ENCODE results near the gene AP3S1. TPM values are rescaled to one million over a fixed set of nuclear protein-coding genes. Genes with fewer than 3 reads are reported as not detected.

The AP3S1 gene
- total and polyA plus RNA-seq, 2 of the 13 experiments (the other 11 are each of a cell fraction or from before 2014, with no cell fraction given) = 50.5 to 85.9 TPM

- TF ChIP-seq ARID5B (CRISPR knock-in tag; IDR thresholded peaks at IDR 0.05) = 0 out of 2 replicates have a peak, but pooled peaks have one; percentile 13
- TF ChIP-seq BRD4 (CRISPR knock-in tag; IDR thresholded peaks at IDR 0.05) = 0 out of 2 replicates have a peak, but pooled peaks have one; percentile 43
- peak; percentile 72 for TF ChIP-seq AGO2 (optimal IDR thresholded peaks at IDR 0.05; ENCODE audit: low read depth, low read length)
- TF ChIP-seq LBX2 (CRISPR knock-in tag; IDR thresholded peaks at IDR 0.05; ENCODE audit: borderline replicate concordance) = no peak
- 0 out of 2 replicates have a peak, but pooled peaks have one; percentile 5 for TF ChIP-seq THRA (CRISPR knock-in tag; IDR thresholded peaks at IDR 0.05; ENCODE audit: borderline replicate concordance)
- no peak for TF ChIP-seq CBX5 (CRISPR knock-in tag; IDR thresholded peaks at IDR 0.05; ENCODE audit: borderline replicate concordance)
- TF ChIP-seq MEIS2 (CRISPR knock-in tag; IDR thresholded peaks at IDR 0.05) = peak; percentile 76
- TF ChIP-seq ZNF609 (CRISPR knock-in tag; IDR thresholded peaks at IDR 0.05; ENCODE audit: borderline replicate concordance) = peak; percentile 34
- TF ChIP-seq ZNF552 (CRISPR knock-in tag; IDR thresholded peaks at IDR 0.05; ENCODE audit: borderline replicate concordance) = no peak
- peak; percentile 67; the same call in 1 of the 2 replicates for TF ChIP-seq MED13 (CRISPR knock-in tag; IDR thresholded peaks at IDR 0.05)
- TF ChIP-seq HNRNPL (IDR thresholded peaks at IDR 0.05; ENCODE audit: low read depth, low read length) = peak; percentile 81
- TF ChIP-seq ZNF124 (CRISPR knock-in tag; IDR thresholded peaks at IDR 0.05) = no peak
- TF ChIP-seq ZBTB7B (CRISPR knock-in tag; IDR thresholded peaks at IDR 0.05) = peak; percentile 80
- peak; percentile 64 for TF ChIP-seq ZGPAT (CRISPR knock-in tag; IDR thresholded peaks at IDR 0.05)
These were observed 577 bp downstream of the AP3S1 start (continued) for GRCh38 chr5:115842089-115842935.

All from HepG2 (cell line).